Peyer's patch (tissue), 4 donors: ENCODE results near the gene DNAJB4. TPM values are rescaled to one million over a fixed set of nuclear protein-coding genes. Genes with fewer than 3 reads are reported as not detected.
"Not testable (repeated sequence)": the region's sequence is repeated elsewhere in the genome, so short reads cannot be mapped to it uniquely, and the experiment has no call there.

Experiments used
- DNase-seq, 3 donors: peaks; one replicate each; pipeline ENCODE4 v3.0.0-alpha.2; 2017 to 2019
- H3K27ac ChIP-seq, 4 donors: fragments of 200-600 bp; sonication (generic); one replicate each; pipeline ENCODE4 v1.5.1; 2016 to 2019
- H3K27me3 ChIP-seq, 2 donors: fragments of 200-600 bp; sonication (generic); one replicate each; pipeline ENCODE4 v1.5.1; 2019
- H3K36me3 ChIP-seq, 3 donors: fragments of 200-600 bp; sonication (generic); one replicate each; pipeline ENCODE4 v1.5.1; 2016 to 2019
- H3K4me1 ChIP-seq, 4 donors: fragments of 200-600 bp; sonication (generic); one replicate each; pipeline ENCODE4 v1.5.1; 2016 to 2019
- H3K4me3 ChIP-seq, 4 donors: fragments of 200-600 bp; sonication (generic); 1 replicate in 3 of 4; 2 replicates in 1 of 4; pipeline ENCODE4 v1.5.1; 2016 to 2019; ENCODE audit warnings: mild to moderate bottlenecking in 1 of 4
- H3K9me3 ChIP-seq, 4 donors: fragments of 200-600 bp; sonication (generic); one replicate each; pipeline ENCODE4 v1.5.1; 2016 to 2019; ENCODE audit warnings: mild to moderate bottlenecking in 1 of 4
- CTCF ChIP-seq, 6 experiments: fragments of 450-650 bp in 4 of 6; fragments of 200-600 bp in 2 of 6; sonication (generic) in 1 of 6; IDR thresholded peaks; one replicate each; pipeline ENCODE4 v1.5.1; 2017 to 2019; ENCODE audit warnings: antibody characterized with exemption in 6 of 6, mild to moderate bottlenecking in 3 of 6, moderate library complexity in 1 of 6
- POLR2A ChIP-seq, 2 donors: fragments of 450-650 bp; IDR thresholded peaks; one replicate each; pipeline ENCODE4 v1.5.1; 2017; ENCODE audit warnings: antibody characterized with exemption in 2 of 2, mild to moderate bottlenecking in 2 of 2, moderate library complexity in 2 of 2
- total RNA-seq, 4 donors: library from RNA; depleted of rRNA; stranded (reverse); fragments of >200 nt; gene quantifications; one replicate each; pipeline ENCODE4 v1.1.0, GENCODE V29; 2016

The DNAJB4 gene
- total RNA-seq, 4 donors from 2014 or later, result 8.8 to 38.0 (median 13.4) TPM

- no peaks in the 10 kb centered on the region for H3K9me3 ChIP-seq
- TF ChIP-seq CTCF (IDR thresholded peaks at IDR 0.05) (no peak), POLR2A (IDR thresholded peaks at IDR 0.05) (no peak)
- peaks cover 0 to 13% (median 0%) of the 10 kb centered on the region in 3 donors for H3K36me3 ChIP-seq
- H3K27ac ChIP-seq, result no peak overlapping the region
- no peak for DNase-seq
- no peak overlapping the region for H3K4me3 ChIP-seq
- peaks cover 0 to 4% (median 0%) of the 10 kb centered on the region in 4 donors for H3K4me1 ChIP-seq
- no peaks in the 10 kb centered on the region for H3K27me3 ChIP-seq
Measured at GRCh38 chr1:78009836-78010235, 5.1 kb downstream of the DNAJB4 start.

GRCh38 chr1:78011050-78011449, 6.3 kb downstream of the DNAJB4 start:
- DNase-seq, result no peak
- no peak overlapping the region for H3K4me3 ChIP-seq
- H3K4me1 ChIP-seq, result peaks cover 0 to 4% (median 0%) of the 10 kb centered on the region in 4 donors
- H3K27ac ChIP-seq, result no peak overlapping the region
- no peaks in the 10 kb centered on the region for H3K9me3 ChIP-seq
- peaks cover 0 to 14% (median 0%) of the 10 kb centered on the region in 3 donors for H3K36me3 ChIP-seq
- TF ChIP-seq POLR2A (IDR thresholded peaks at IDR 0.05) (no peak), CTCF (IDR thresholded peaks at IDR 0.05) (no peak)
- H3K27me3 ChIP-seq, result no peaks in the 10 kb centered on the region

- Histone ChIP-seq H3K27ac (no peak overlapping the region), H3K36me3 (peaks cover 0 to 28% (median 0%) of the 10 kb centered on the region in 3 donors), H3K9me3 (no peaks in the 10 kb centered on the region), H3K4me3 (no peak overlapping the region), H3K27me3 (no peaks in the 10 kb centered on the region), H3K4me1 (no peaks in the 10 kb centered on the region)
- TF ChIP-seq POLR2A (IDR thresholded peaks at IDR 0.05) (no peak), CTCF (IDR thresholded peaks at IDR 0.05) (no peak)
- no peak for DNase-seq
Measured at GRCh38 chr1:78015148-78015547, 10.4 kb downstream of the DNAJB4 start.

GRCh38 chr1:78019024-78019423, 14.3 kb downstream of the DNAJB4 start:
- Histone ChIP-seq H3K27ac (no peak overlapping the region), H3K9me3 (peaks cover 0 to 5% (median 0%) of the 10 kb centered on the region in 4 donors), H3K4me3 (no peak overlapping the region), H3K27me3 (no peaks in the 10 kb centered on the region), H3K36me3 (peaks cover 0 to 23% (median 0%) of the 10 kb centered on the region in 3 donors), H3K4me1 (no peaks in the 10 kb centered on the region)
- DNase-seq, result no peak
- TF ChIP-seq POLR2A (IDR thresholded peaks at IDR 0.05) (no peak), CTCF (IDR thresholded peaks at IDR 0.05) (no peak)

- not testable (repeated sequence) for H3K4me1 ChIP-seq, H3K4me3 ChIP-seq, H3K9me3 ChIP-seq, H3K27ac ChIP-seq, H3K27me3 ChIP-seq, DNase-seq
- H3K36me3 ChIP-seq, result peaks cover 0 to 13% (median 0%) of the 10 kb centered on the region in 3 donors
Measured at GRCh38 chr1:78021134-78021533, 16.4 kb downstream of the DNAJB4 start.

- no peaks in the 10 kb centered on the region for H3K9me3 ChIP-seq
- no peak overlapping the region for H3K4me3 ChIP-seq
- DNase-seq, result no peak
- no peak for TF ChIP-seq POLR2A (IDR thresholded peaks at IDR 0.05)
- H3K36me3 ChIP-seq, result no peaks in the 10 kb centered on the region
- no peak overlapping the region for H3K27ac ChIP-seq
- no peaks in the 10 kb centered on the region for H3K4me1 ChIP-seq
- H3K27me3 ChIP-seq, result no peaks in the 10 kb centered on the region
Measured at GRCh38 chr1:78029793-78030192, 25.1 kb downstream of the DNAJB4 start.
